Activated T-helper 1 cell treated with Interleukin-2 at 50 U/mL for 16 hours (primary cell): ENCODE measurements around the gene LDHAL6B.

Experiments
- DNase-seq: peaks from one replicate; pipeline ENCODE4 v3.0.0-alpha.2; 2020; ENCODE audit warnings: low read depth

Gene LDHAL6B

GRCh38 chr15:59177317-59177660, 29.4 kb upstream of the LDHAL6B start:
- no peak for DNase-seq

DNA sequence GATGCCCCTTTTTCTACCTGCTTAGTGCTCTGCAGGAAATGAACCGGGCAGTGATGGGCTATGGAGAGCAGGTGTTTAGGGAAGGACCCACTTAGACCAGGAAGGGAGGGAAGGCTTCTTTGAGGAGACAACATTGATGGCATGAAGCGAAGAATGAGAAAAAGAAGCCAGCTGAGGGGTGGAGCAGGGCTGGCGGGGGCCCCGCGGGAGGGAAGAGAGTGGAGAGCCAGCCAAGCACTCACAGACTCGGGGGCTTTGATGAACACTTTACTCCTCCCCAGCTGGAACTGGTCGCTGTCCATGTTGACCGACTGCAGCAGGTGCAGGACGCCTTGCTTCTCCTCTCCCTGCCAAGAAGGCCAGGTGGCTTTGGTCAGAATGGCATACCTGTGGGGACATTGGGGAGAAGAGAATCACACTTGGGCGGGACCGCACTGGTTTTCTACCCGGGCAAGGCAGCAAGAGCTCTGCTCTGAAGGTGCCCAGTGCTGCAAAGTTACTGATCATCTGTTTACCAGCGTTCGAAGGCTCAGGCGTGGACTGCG, 28.4 kb upstream of the LDHAL6B start:
- no peak for DNase-seq

- no peak for DNase-seq
Observed at GRCh38 chr15:59179717-59180116, 26.9 kb upstream of the LDHAL6B start.

GRCh38 chr15:59180945-59181600, 25.6 kb upstream of the LDHAL6B start:
- no peak for DNase-seq

DNA sequence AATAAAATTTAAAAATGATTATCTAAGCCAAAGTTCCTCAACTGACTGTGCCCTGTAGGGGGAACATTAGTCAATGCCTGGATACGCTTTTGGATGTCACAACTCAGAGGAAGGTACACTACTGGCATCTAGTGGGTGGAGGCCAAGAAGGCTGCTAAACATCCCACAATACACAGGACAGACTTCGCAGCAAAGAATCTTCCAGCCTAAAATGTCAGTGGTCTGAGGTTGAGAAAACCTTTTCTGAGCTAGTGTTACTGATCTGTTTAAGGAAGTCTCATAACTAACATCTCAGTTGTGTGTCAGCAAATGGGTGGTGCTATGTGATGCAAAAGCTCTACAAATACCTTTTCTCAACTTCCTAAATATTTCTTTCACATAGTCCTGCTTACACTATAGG, 20.9 kb upstream of the LDHAL6B start:
- DNase-seq = no peak

DNA sequence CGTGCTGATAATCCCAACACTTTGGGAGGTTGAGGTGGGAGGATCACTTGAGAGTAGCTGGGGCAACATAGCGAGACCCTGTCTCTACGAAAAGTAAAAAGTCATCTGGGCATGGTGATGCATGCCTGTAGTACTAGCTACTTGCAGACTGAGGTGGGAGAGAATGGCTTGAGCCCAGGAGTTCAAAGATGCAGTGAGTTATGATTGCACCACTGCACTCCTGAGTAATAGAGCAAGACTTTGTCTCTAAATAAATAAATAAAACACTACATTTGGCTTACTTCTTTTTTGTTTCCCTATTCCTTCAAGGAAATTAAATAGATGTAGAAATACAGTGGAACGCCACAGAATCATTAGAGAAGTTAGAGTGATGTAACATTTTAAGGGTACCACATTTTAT, 20.1 kb upstream of the LDHAL6B start:
- DNase-seq = no peak

- no peak for DNase-seq
Observed at GRCh38 chr15:59189241-59189640, 17.4 kb upstream of the LDHAL6B start.

DNA sequence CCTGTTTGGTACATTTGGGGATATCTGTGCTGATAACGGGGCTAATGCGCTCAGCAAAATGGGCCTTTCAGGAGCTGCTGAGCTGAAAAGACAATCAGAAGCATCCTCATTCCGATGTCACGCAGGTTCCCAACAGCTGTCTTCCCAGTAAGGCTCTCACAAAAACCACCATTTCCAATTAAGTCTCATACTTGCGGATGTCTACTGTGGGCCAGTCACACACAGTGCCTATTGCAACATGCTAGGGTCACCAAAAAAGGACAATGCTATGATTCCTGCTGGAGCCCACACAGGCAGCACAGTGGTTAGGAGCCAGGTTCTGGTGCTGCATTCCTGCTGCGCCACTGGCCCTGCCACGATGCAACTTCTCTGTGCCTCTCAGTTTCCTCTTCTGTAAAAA, 16.4 kb upstream of the LDHAL6B start:
- DNase-seq = no peak

DNA sequence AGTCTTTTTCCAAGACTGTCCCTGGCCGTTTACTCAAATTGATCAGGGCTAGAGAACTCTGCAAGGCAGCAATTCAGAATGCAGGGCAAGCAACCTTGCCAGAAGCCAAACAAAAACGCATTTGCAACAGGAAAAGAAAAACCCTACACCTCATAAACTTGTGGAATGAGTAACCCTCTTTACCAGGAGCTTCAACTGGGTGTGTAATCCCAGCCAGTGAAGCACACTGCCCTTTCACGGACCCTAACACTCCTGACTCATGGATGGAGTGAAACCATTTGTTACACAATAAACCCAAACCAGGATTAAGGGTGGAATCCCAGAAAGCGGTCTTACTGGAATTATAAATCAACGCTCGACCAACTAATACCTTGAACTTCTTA, 14.8 kb upstream of the LDHAL6B start:
- DNase-seq = no peak

DNA sequence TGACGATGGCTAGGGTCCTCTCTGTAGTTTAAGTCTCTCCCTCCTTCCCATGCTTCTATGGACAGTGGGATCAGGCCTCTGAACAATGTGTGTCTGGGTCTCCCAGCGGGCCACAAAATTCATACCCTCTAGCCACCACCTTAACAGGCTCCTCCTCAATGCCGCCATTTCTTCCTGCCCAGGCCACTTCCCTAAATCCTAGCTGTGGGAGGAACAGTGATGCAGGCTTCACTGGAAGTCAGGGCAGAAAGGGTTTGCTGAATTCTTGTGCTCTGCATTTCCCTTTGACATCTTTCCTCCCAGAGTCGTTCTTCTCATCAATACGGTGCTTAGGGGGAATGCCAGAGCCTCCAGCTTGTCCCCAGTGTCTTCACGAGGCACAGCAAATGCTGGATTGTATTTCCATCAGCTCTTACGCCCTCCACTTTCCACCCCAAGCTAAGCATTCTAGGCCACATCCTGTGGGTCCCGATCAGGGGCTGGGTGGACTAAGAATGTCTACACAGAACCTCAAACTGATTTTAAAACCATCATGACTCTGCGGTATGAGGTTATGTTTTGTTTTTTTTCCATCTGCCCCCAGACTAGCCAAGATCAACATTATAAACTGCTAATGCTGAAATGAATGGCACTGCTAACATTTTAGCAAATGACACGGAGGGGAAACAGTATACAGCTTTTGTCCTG, 11.9 kb upstream of the LDHAL6B start:
- DNase-seq = no peak

- DNase-seq = no peak
Observed at GRCh38 chr15:59196416-59196815, 10.2 kb upstream of the LDHAL6B start.

DNA sequence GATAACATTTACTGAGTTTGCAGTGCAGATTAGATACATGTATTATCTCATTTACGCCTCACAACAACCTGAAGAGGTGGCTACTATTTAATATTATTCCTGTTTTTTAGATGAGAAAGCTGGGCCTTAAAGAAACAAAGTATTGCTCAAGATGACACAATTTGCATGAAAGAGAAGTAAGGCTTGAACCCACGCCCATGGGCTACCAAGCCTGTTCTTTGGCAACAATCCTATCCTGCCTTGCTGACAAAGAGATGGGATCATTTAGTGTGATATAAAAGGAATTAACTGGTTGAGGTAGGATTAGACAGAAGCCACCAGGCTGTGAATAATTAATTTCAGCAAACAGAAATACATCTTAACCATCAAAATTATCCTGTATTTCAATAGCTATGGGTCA, 9.2 kb upstream of the LDHAL6B start:
- no peak for DNase-seq

DNA sequence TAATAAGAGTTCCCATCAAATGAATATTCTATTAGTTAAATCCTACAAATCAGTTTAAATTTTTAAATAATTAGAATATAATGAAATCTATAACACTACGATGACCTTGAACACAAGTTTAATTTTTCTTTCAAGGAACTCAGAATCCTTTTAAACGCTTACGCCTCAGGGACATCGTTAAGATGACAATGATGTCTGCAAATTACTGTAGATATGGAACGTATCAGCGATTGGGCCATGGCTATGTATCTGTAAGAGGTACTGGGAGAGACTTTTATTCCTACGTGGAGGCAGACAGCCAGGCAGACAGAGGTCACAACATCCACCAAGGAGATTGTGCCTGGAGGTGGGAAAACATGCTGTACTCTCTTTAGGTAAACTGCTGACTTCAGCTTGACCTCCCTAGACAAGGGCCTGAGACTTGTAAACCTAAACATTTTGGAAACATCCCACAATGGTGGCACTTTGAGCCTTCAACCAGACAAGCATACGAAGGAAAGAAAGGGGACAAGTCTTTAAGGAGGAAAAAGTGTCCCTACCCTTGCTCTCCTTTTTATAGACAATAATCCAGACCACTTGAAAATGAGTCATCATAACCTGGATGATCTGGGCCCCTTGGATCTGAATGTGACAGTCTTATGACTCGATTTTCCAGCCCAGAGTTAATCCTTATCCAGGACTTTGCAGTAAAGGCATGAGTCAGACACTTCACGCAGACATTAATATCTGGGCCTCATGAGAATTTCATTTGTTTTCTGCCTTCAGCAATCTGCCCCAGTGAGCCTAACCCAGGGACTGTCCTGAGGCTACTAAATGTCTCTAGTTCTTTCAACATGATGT, 6.8 kb upstream of the LDHAL6B start:
- DNase-seq = no peak

- DNase-seq = no peak
Observed at GRCh38 chr15:59200560-59200959, 6.1 kb upstream of the LDHAL6B start.

- no peak for DNase-seq
Observed at GRCh38 chr15:59203008-59203407, 3.6 kb upstream of the LDHAL6B start.

- DNase-seq = no peak
Observed at GRCh38 chr15:59203657-59204056, 3.0 kb upstream of the LDHAL6B start.

DNA sequence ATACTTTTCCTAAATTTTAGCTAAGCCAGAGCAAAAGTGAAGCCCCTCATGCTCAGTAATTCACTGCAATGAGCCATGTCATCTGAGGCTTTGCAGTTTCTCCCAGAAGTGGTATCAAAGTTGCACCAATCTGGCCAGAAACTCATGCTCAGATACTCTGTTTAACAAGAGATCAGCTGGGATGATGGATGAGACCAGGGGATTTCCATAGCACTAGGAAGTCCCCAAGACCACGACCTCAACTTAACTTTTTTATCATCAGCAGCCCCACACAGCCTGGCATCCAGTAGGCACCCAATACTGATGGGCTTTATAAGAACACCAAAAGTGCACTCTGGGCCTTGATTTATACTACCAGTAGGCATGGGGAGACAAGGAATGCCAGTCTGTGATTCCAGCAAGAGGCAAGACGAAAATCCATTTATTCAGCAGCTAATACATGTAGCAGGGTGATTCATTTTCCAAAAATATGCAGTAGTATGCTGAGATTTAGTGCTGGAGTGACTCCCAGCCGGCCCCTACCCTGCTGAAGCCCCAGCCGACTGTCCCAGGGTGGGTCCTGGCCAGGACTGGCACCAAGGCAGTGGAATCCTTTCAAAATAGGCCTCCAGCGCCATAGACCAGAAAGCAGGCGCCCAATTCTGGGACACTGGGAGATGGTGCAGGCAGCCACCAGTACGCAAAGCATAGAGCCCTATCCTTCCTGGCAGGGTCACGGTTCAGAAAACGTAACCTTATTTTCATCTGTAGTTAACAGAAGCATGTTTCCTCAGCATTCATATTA, 612 bp upstream of the LDHAL6B start:
- no peak for DNase-seq

DNA sequence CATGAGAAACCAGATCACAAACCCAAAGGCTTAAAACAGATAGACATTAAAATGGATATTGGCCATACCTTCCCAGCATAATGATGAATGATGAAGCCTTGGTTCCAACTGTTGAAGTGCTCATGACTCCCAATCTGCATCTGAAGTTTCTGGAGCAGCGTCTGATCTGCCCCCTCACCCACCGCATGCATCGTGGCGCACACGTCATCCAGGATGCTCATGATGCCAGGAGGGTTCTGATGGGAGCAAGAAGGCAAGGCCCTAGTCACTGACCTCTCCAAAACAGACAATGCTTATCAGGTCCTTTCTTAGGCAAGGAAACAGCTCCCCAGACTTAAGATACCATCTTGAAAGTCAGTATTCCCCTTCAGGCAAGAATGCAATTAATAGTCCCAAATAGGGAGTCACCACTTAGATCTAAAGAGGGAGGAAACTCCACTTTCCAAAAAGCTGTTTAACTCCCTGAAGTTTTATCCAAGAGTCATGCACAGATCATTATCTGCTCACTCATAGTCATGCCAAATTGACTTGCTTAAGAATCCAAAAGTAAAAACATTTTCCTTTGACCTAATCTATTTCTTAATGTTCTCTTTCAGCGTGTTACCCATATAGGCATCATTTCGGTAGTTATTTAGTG, 2.1 kb downstream of the LDHAL6B start:
- no peak for DNase-seq

DNA sequence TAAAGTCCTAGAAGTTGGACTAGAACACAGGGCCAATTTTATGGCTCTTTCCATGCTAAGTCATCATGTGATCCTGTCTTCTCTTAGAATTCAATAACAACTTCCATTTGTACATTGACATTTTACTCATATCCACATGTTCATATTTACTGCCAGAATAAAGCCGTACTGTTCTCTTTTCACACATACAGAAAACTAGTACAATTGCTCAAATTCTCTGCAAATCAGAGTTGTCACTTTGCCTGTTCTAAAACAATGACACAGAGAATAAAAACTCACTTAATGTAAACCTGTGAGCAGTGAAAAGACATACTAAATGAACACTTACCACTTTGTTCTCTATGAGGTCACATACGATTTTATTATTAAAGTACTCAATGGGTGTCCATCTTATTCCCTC, 3.5 kb downstream of the LDHAL6B start:
- DNase-seq = no peak

DNA sequence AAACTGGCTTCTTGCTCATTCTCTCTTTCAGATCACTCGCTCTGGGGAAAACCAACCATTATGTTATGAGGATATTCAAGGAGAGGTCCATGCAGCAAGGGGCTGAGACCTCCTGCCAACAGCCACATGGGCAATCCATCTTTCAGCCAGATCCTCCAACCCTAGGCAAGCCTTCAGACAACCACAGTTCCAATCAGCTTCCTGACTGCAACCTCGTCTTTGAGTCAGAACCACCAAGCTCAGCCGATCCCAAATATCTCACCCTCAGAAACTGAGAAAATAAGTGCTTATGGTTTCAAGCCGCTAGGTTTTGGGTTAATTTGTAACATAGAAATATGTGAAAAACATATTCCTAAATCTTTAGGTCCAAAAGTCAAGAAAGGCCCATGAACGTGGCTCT, 10.3 kb downstream of the LDHAL6B start:
- DNase-seq = no peak

- DNase-seq = no peak
Observed at GRCh38 chr15:59217876-59218498, 11.3 kb downstream of the LDHAL6B start.
